BLaER1 (cell line): Measurements from ENCODE around the gene INO80B.

Experiments
- H3K27ac ChIP-seq: shearing (Covaris generic); formaldehyde crosslinking; 2 replicates; pipeline ENCODE4 v1.8.1; 2022
- H3K27me3 ChIP-seq: shearing (Covaris generic); formaldehyde crosslinking; 2 replicates; pipeline ENCODE4 v1.8.1; 2022
- H3K36me3 ChIP-seq: shearing (Covaris generic); formaldehyde crosslinking; 2 replicates; pipeline ENCODE4 v1.8.1; 2022
- H3K4me1 ChIP-seq: shearing (Covaris generic); formaldehyde crosslinking; 2 replicates; pipeline ENCODE4 v1.8.1; 2022
- H3K4me2 ChIP-seq: shearing (Covaris generic); formaldehyde crosslinking; 2 replicates; pipeline ENCODE4 v1.8.1; 2022
- H3K4me3 ChIP-seq: shearing (Covaris generic); formaldehyde crosslinking; 2 replicates; pipeline ENCODE4 v1.8.1; 2022
- H3K9ac ChIP-seq: shearing (Covaris generic); formaldehyde crosslinking; 2 replicates; pipeline ENCODE4 v1.8.1; 2022
- H3K9me3 ChIP-seq: shearing (Covaris generic); formaldehyde crosslinking; 2 replicates; pipeline ENCODE4 v1.8.1; 2022
- H4K20me1 ChIP-seq: shearing (Covaris generic); formaldehyde crosslinking; 2 replicates; pipeline ENCODE4 v1.8.1; 2022
- Cebpa-rat ChIP-seq: shearing (Covaris generic); IDR thresholded peaks from 2 replicates; pipeline ENCODE4 v1.8.1; 2022

INO80B gene

DNA sequence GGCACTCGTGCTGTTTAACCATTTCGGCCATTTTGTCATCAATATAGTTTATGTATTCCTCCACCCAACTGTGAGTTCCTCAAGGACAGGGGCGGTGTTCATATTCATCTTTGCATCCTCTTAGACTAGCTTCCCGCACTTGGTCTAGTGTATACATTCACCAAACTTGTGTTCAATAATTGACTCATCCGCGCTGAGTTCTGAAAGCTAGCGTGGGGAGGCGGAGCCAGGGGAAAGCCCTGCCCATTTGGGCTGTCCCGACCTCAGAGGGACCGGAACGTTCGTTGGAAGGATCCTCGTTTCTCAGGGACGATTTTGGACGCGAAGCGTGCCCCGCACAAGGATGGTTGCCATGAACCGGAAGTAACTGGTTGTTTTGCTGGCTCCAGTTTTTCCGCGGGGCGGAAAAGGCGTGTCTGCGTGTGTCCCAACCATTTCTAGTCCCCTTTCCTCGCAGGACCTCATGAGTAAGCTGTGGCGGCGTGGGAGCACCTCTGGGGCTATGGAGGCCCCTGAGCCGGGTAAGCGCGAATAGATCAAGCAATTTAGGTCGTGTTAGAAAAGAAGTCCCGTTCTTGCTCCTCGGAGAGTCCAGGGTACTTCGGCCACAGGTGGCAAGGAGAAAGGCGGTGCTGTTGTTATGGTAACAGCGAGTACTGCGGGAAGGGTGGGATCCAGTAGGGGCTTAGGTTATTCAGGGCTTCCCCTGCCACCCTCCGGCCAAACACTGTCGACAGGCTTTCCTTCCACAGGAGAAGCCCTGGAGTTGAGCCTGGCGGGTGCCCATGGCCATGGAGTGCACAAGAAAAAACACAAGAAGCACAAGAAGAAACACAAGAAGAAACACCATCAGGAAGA, at the start of gene INO80B:
Gene INO80B (plus strand): TSS at position 434 of the 858 bp plus-strand sequence. CDS start 30 bp downstream, at position 464.
- no peak for TF ChIP-seq Cebpa-rat
- Histone ChIP-seq H3K9me3 (no peaks in the 10 kb centered on the region), H3K9ac (peak within 1 kb of the TSS; percentile 83), H3K27ac (peak within 1 kb of the TSS; percentile 53), H4K20me1 (no peaks in the 10 kb centered on the region), H3K4me3 (peak within 1 kb of the TSS; percentile 83), H3K4me1 (peaks cover 51% of the 10 kb centered on the region), H3K27me3 (no peaks in the 10 kb centered on the region), H3K4me2 (peak within 1 kb of the TSS; percentile 99), H3K36me3 (no peaks in the 10 kb centered on the region)

DNA sequence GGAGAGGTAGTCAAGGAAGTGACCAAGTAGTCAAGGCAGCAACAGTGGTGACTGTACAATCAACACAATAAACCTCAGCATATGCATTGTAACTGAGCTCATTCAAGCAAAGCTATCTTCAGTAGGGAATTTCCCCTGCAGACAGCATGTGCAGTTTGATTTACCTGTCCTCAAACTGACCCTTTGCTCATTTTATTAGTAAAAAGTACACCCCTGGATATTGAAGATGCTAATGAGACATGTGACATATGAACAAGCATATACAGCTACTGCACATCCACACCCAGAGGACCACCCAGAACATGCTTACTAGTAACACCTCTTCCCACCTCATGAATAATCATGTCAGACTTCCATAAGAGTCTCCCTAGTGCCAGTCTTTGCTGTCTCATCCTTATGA, 48.9 kb upstream of the INO80B start:
- Histone ChIP-seq H3K27ac (no peak overlapping the region), H3K9me3 (no peaks in the 10 kb centered on the region), H3K27me3 (no peaks in the 10 kb centered on the region), H4K20me1 (no peaks in the 10 kb centered on the region), H3K9ac (no peak overlapping the region), H3K4me3 (no peak overlapping the region), H3K4me1 (no peaks in the 10 kb centered on the region), H3K4me2 (no peak overlapping the region), H3K36me3 (no peaks in the 10 kb centered on the region)
- no peak for TF ChIP-seq Cebpa-rat

DNA sequence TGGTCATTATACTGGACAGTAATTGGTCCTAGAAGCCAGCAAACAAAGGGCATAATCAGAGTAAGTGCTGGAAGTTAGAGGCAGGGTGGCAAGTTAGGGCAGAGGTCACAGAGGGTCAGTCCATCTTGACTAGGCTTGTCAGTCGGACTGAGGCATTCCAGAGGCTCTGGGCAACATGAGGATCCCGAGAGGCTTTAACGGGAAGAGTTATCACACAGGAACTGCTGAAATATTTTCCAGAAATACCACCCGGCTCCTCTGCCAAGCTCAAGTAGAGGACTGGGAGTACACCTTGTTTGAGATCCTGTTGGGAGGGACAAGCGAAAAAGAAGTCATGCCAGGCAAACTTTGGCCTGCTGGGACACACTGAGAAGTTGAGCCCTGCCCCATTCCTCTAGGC, 47.2 kb upstream of the INO80B start:
- TF ChIP-seq Cebpa-rat: no peak
- Histone ChIP-seq H3K4me2 (no peak overlapping the region), H4K20me1 (no peaks in the 10 kb centered on the region), H3K27me3 (no peaks in the 10 kb centered on the region), H3K36me3 (no peaks in the 10 kb centered on the region), H3K4me3 (no peak overlapping the region), H3K27ac (no peak overlapping the region), H3K9ac (no peak overlapping the region), H3K9me3 (no peaks in the 10 kb centered on the region), H3K4me1 (no peaks in the 10 kb centered on the region)

DNA sequence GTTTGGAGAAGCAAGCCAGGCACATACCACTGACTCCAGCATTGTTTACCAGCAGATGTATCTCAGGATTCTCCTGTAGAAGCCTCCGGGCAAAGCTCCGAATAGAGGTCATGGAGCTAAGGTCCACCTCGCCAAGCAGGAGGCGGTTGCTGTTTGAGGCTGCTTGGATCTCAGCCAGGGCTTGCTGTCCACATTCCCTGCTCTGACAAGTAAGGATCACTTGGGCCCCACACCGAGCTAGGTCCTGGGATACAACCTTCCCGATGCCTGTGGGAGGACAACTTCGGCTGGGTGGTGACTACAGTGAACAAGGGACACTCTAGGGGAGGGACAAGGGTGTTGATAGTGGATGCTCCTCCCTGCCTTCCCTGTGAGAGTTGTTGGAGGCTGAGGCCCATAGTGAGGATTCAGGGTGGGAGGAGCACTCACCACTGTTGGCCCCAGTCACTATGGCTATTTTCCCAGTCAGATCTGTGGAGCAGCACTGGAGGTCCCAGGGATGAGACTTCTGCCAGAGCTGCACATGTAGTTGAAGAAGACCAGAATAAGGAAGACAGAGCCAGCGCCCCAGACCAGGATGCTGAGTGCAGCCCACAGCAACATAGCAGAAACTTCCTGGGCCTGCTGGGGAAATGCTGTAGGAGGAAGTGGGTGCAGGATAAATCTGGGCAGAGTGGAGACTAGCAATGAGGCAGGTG, 41.7 kb upstream of the INO80B start:
- TF ChIP-seq Cebpa-rat: no peak
- peak overlapping the region; percentile 87 for H3K4me2 ChIP-seq

DNA sequence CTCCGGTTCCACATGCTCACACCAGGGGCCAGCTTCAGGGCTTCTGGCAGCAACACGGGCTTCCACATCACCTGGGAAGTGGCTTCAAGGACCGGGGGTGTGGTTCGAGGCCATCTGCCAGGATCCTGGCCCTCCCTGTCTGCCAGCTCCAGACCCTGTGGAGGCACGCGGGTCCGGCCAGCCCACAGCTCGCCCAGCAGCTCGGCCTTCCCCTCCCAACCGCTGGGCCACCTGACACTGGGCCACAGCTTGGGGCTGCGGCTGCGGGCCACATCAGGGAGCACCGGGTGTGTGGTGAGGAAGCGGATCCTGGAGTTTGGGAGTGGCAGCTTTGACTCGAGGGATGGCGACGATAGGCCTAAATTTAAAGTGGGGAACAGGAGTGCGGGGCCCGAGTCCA, 40.4 kb upstream of the INO80B start:
- H3K27me3 ChIP-seq: peaks cover 45% of the 10 kb centered on the region
- H3K9me3 ChIP-seq: no peaks in the 10 kb centered on the region
- no peak for TF ChIP-seq Cebpa-rat
- H3K27ac ChIP-seq: no peak overlapping the region
- no peak overlapping the region for H3K9ac ChIP-seq
- no peaks in the 10 kb centered on the region for H3K36me3 ChIP-seq
- no peaks in the 10 kb centered on the region for H4K20me1 ChIP-seq
- peak overlapping the region; percentile 66 for H3K4me3 ChIP-seq
- peak overlapping the region; percentile 87 for H3K4me2 ChIP-seq
- peaks cover 45% of the 10 kb centered on the region for H3K4me1 ChIP-seq

More for the DNA sequence above, 41.7 kb upstream of the INO80B start:
- H3K36me3 ChIP-seq: no peaks in the 10 kb centered on the region
- peaks cover 40% of the 10 kb centered on the region for H3K4me1 ChIP-seq
- no peak overlapping the region; the same call in 1 of the 2 replicates for H3K9ac ChIP-seq
- no peak overlapping the region for H3K4me3 ChIP-seq
- no peaks in the 10 kb centered on the region for H3K9me3 ChIP-seq
- peaks cover 45% of the 10 kb centered on the region for H3K27me3 ChIP-seq
- H3K27ac ChIP-seq: no peak overlapping the region
- H4K20me1 ChIP-seq: no peaks in the 10 kb centered on the region

DNA sequence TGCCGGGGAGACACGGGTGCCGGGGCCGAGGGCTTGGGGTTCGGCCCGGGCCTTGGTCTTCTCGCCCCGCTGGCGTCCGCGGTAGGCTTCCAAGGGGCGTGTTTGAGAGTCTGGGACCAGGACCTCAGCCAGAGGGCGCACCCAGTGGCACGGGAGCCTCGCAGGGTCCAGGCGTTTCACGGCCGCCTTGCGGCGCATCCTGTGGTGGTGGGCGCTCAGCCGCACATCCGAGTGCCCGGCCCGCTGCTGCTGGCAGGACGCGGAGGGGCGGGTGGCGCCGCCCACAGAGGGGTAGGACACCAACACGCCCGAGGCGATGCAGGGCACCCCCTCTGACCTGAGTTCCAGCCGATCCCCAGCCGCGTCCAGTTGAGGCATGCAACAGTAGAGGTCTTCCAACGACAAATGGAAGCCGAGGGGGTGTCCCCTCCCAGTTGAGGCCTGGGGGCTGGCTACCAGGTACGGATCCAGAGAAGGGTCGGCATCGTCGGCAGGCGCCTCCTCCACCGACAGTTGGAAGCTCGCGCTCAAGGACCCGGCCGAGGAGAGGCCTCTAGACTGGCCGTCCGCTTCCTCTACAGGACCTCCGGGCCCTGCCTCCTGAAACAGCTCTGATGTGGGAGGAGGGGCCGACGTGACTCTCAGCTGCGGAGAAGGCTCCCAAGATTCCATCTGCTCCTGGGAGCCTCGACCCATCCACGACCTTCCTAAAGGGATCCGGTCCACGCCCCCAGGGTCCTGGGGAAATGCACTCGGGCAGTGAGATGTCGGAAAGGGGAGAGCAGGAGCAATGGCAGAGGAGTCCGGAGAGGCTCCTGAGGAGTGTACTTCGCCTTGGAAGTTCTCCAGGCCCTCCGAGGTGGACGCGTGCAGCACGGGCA, 39.8 kb upstream of the INO80B start:
- no peaks in the 10 kb centered on the region for H3K36me3 ChIP-seq
- H3K27ac ChIP-seq: peak overlapping the region; percentile 7; the same call in 1 of the 2 replicates
- no peak for TF ChIP-seq Cebpa-rat
- peaks cover 46% of the 10 kb centered on the region for H3K27me3 ChIP-seq
- H3K4me2 ChIP-seq: peak overlapping the region; percentile 87
- H3K4me1 ChIP-seq: peaks cover 50% of the 10 kb centered on the region
- peak overlapping the region; percentile 66 for H3K4me3 ChIP-seq
- H3K9ac ChIP-seq: peak overlapping the region; percentile 16; the same call in 1 of the 2 replicates
- no peaks in the 10 kb centered on the region for H3K9me3 ChIP-seq
- H4K20me1 ChIP-seq: no peaks in the 10 kb centered on the region

DNA sequence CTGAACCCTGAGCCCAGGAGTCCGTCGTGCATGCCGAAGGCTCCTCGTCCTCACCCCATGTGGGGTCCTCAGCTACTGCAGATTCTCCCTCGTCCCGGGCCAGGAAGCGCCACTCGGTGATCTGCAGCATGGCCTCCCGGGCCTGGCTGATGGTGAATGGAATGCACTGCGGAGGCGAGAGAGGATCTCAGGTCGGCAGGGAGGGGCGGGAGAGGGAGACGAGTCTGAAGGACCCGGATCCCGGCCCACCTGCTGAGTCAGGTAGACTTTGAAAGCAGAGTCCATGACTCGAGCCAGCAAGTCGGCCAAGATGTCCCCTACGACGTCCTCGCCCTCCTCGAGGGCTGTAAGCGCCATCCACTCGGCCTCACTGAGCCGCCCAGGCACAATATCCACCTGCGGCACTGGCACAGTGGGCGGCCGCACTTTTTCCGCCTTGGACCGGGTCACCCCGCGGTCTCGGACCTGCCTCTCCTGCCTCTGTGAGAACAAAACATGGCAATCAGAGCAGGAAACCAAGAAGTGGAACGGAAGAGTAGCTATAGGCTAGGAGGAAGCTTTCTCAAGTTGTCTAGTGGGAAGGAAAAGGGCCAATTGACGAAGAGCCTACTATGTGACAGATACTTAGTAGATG, 39.0 kb upstream of the INO80B start:
- Histone ChIP-seq H3K27me3 (peaks cover 53% of the 10 kb centered on the region), H3K4me1 (peaks cover 56% of the 10 kb centered on the region), H3K27ac (no peak overlapping the region), H3K9ac (no peak overlapping the region), H3K4me2 (peak overlapping the region; percentile 87), H3K9me3 (no peaks in the 10 kb centered on the region), H3K36me3 (no peaks in the 10 kb centered on the region), H3K4me3 (peak overlapping the region; percentile 66), H4K20me1 (no peaks in the 10 kb centered on the region)
- no peak for TF ChIP-seq Cebpa-rat

DNA sequence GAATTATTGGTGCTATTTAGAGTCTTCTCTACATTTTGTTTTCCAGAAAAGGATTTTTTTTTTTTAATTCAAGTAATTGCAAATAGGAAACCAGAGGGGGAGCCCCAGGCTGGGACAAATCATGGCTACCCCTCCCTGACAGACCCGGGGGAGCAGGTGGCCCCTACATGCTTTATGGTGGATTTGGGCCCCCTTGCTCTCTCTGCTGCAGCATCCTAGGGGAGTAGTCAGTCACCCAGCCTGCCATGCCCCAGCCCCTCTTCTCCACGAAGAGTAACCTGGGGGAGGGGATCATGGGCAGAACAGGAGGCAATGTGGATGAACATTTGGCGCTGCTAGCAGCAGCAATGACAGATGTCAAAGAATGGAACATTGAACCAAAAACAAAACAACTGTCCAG, 38.1 kb upstream of the INO80B start:
- Histone ChIP-seq H3K36me3 (no peaks in the 10 kb centered on the region), H3K27ac (no peak overlapping the region), H3K27me3 (peaks cover 53% of the 10 kb centered on the region)

DNA sequence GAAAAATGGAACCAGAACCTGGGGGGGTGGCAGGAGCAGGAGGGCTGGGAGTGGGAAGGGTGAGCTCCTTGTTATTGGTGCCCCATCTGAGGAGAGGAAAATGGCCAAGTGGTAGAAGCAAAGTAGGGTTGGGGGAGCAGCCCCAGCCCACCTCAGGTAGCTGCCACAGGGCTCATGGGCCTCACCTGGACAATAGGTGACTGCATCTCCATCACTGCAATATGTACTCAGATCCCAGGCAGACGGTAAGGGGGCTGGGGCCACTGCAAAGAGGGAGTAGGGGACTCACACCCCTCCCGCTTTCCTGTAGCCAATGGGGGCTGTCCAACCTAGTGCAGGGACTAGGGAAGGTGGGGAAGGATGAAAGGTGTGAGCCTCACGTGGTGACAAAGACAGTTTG, 37.7 kb upstream of the INO80B start:
- no peak overlapping the region for H3K9ac ChIP-seq
- H3K27ac ChIP-seq: no peak overlapping the region
- no peaks in the 10 kb centered on the region for H4K20me1 ChIP-seq
- no peak for TF ChIP-seq Cebpa-rat
- H3K36me3 ChIP-seq: no peaks in the 10 kb centered on the region
- no peak overlapping the region for H3K4me3 ChIP-seq
- no peak overlapping the region for H3K4me2 ChIP-seq
- H3K9me3 ChIP-seq: no peaks in the 10 kb centered on the region
- H3K4me1 ChIP-seq: peaks cover 64% of the 10 kb centered on the region
- H3K27me3 ChIP-seq: peaks cover 53% of the 10 kb centered on the region

More for the DNA sequence above, 38.1 kb upstream of the INO80B start:
- Histone ChIP-seq H3K4me2 (no peak overlapping the region), H3K4me3 (no peak overlapping the region), H3K9me3 (no peaks in the 10 kb centered on the region), H3K9ac (no peak overlapping the region), H4K20me1 (no peaks in the 10 kb centered on the region), H3K4me1 (peaks cover 61% of the 10 kb centered on the region)
- TF ChIP-seq Cebpa-rat: no peak
